ENCODE results near the gene ZNF672.
"Not testable (repeated sequence)": the region's sequence is repeated elsewhere in the genome, so short reads cannot be mapped to it uniquely, and the experiment has no call there.

The ZNF672 gene

DNA sequence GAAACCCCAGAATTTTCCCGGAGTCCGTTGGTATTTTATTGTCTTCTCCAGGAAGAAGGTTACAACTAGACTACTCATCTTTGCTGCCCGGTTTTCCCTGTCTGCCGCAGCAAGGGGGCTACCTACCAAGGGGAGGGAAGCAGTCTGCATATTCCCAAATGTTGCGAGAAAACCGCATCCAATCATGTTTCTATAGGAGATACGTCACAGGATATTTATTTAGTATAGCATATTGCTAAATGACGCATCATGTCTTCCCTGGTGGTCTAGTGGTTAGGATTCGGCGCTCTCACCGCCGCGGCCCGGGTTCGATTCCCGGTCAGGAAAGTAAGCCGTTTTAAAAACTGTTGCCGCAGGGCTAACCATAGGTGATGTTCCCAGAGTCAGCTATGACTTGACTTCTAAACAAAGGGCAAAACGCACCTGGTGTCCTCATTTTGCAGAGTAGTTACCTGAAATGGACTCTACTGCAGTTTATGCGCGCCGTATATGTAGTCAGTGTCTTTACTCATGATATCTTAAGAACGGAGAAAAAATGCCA lies 36.0 kb downstream of the ZNF672 start:
- H3K9ac ChIP-seq (ENCODE audit: low read depth, low read length): peak overlapping the region; percentile 35; the same call in 1 of the 2 replicates
- H3K27ac ChIP-seq (ENCODE audit: low read depth, low read length): peak overlapping the region; percentile 65; the same call in 1 of the 2 replicates

GRCh38 chr1:248881261-248881660 lies 43.2 kb downstream of the ZNF672 start:
- peaks cover 9% of the 10 kb centered on the region; the same call in 1 of the 2 replicates for H3K4me1 ChIP-seq (ENCODE audit: insufficient read depth, low read length)
- no peaks in the 10 kb centered on the region for H3K36me3 ChIP-seq (ENCODE audit: insufficient read depth, low read length)
- 94% methylated on average over 1 of the region's 1 CpG for WGBS
- no peak overlapping the region for H3K4me3 ChIP-seq (ENCODE audit: low read length)
- no peak overlapping the region for H3K9ac ChIP-seq (ENCODE audit: low read depth, low read length)
- no peak overlapping the region for H3K27ac ChIP-seq (ENCODE audit: low read depth, low read length)
- no peaks in the 10 kb centered on the region; the same call in 1 of the 2 replicates for H3K27me3 ChIP-seq (ENCODE audit: insufficient read depth, low read length)
- H3K9me3 ChIP-seq (ENCODE audit: insufficient read depth, low read depth, low read length): no peaks in the 10 kb centered on the region

More for the DNA sequence above, 36.0 kb downstream of the ZNF672 start:
- Histone ChIP-seq H3K4me3 (ENCODE audit: low read length) (peak overlapping the region; percentile 84), H3K4me1 (ENCODE audit: insufficient read depth, low read length) (0 out of 2 replicates have a peak, but pooled peaks cover 3% of the 10 kb centered on the region), H3K9me3 (ENCODE audit: insufficient read depth, low read depth, low read length) (no peaks in the 10 kb centered on the region), H3K27me3 (ENCODE audit: insufficient read depth, low read length) (no peaks in the 10 kb centered on the region; the same call in 1 of the 2 replicates), H3K36me3 (ENCODE audit: insufficient read depth, low read length) (no peaks in the 10 kb centered on the region)
- WGBS: 6% methylated on average over 21 of the region's 23 CpGs

GRCh38 chr1:248882427-248882826 lies 44.4 kb downstream of the ZNF672 start:
- H3K4me3 ChIP-seq (ENCODE audit: low read length); H3K9me3 ChIP-seq (ENCODE audit: insufficient read depth, low read depth, low read length); H3K36me3 ChIP-seq (ENCODE audit: insufficient read depth, low read length); H3K27me3 ChIP-seq (ENCODE audit: insufficient read depth, low read length); H3K27ac ChIP-seq (ENCODE audit: low read depth, low read length); H3K9ac ChIP-seq (ENCODE audit: low read depth, low read length): not testable (repeated sequence)
- WGBS: 94% methylated on average over 6 of the region's 7 CpGs
- H3K4me1 ChIP-seq (ENCODE audit: insufficient read depth, low read length): peaks cover 18% of the 10 kb centered on the region; the same call in 1 of the 2 replicates

GRCh38 chr1:248884632-248885295 lies 46.7 kb downstream of the ZNF672 start:
- Histone ChIP-seq H3K9me3 (ENCODE audit: insufficient read depth, low read depth, low read length) (no peaks in the 10 kb centered on the region), H3K27me3 (ENCODE audit: insufficient read depth, low read length) (no peaks in the 10 kb centered on the region), H3K4me3 (ENCODE audit: low read length) (no peak overlapping the region), H3K36me3 (ENCODE audit: insufficient read depth, low read length) (no peaks in the 10 kb centered on the region), H3K27ac (ENCODE audit: low read depth, low read length) (no peak overlapping the region), H3K4me1 (ENCODE audit: insufficient read depth, low read length) (peaks cover 18% of the 10 kb centered on the region; the same call in 1 of the 2 replicates), H3K9ac (ENCODE audit: low read depth, low read length) (no peak overlapping the region)
- 57% methylated on average over 1 of the region's 1 CpG for WGBS

- peaks cover 18% of the 10 kb centered on the region; the same call in 1 of the 2 replicates for H3K4me1 ChIP-seq (ENCODE audit: insufficient read depth, low read length)
- no peaks in the 10 kb centered on the region for H3K9me3 ChIP-seq (ENCODE audit: insufficient read depth, low read depth, low read length)
- WGBS: 64% methylated on average over 1 of the region's 1 CpG
Observed at GRCh38 chr1:248885646-248886045, 47.6 kb downstream of the ZNF672 start.

DNA sequence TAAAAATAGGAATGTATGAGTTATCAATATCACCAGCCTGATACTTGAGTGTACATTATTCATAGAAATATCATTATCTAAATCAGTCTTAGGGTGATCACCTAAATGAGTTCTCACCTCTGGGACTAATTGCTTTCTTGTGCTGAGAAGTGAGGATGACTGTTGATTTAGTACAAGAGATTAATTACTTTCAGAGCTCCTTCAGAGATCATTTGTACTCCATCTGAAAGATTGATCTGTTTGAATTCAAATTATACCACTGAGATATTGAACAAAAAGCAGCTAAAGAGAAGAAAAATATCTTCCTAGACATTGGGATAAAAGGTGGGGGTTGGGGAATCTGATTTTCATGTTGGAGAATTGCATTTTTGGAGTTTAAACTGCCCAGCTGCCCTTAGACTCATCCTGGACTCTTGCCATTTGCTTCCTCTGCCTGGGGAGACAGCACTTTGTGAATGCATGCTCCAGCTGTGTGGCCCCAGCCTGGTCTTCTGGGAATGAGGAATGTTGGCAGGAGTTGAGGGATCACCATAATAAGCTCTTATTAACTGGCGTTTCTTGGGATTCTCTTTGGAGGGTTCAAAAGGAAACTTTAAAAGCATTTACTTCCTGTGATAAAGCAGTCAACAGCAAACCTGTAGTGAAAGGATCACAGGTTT lies 48.3 kb downstream of the ZNF672 start:
- Histone ChIP-seq H3K9me3 (ENCODE audit: insufficient read depth, low read depth, low read length) (no peaks in the 10 kb centered on the region), H3K36me3 (ENCODE audit: insufficient read depth, low read length) (no peaks in the 10 kb centered on the region), H3K27me3 (ENCODE audit: insufficient read depth, low read length) (no peaks in the 10 kb centered on the region), H3K4me1 (ENCODE audit: insufficient read depth, low read length) (peaks cover 18% of the 10 kb centered on the region; the same call in 1 of the 2 replicates), H3K9ac (ENCODE audit: low read depth, low read length) (no peak overlapping the region), H3K27ac (ENCODE audit: low read depth, low read length) (no peak overlapping the region), H3K4me3 (ENCODE audit: low read length) (no peak overlapping the region)
- 63% methylated on average over 1 of the region's 1 CpG for WGBS

More at GRCh38 chr1:248885646-248886045, 47.6 kb downstream of the ZNF672 start:
- H3K4me3 ChIP-seq (ENCODE audit: low read length): no peak overlapping the region
- no peaks in the 10 kb centered on the region for H3K27me3 ChIP-seq (ENCODE audit: insufficient read depth, low read length)
- no peak overlapping the region for H3K9ac ChIP-seq (ENCODE audit: low read depth, low read length)
- no peak overlapping the region for H3K27ac ChIP-seq (ENCODE audit: low read depth, low read length)
- H3K36me3 ChIP-seq (ENCODE audit: insufficient read depth, low read length): no peaks in the 10 kb centered on the region

DNA sequence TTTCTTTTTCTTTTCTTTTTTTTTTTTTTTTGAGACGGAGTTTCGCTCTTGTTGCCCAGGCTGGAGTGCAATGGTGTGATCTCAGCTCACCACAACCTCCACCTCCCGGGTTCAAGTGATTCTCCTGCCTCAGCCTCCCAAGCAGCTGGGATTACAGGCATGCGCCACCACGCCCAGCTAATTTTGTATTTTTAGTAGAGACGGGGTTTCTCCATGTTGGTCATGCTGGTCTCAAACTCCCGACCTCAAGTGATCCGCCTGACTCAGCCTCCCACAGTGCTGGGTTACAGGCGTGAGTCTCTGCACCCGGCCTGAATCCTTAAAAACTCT lies 51.9 kb downstream of the ZNF672 start:
- WGBS: 90% methylated on average over 7 of the region's 10 CpGs
- not testable (repeated sequence) for H3K9me3 ChIP-seq (ENCODE audit: insufficient read depth, low read depth, low read length); H3K27ac ChIP-seq (ENCODE audit: low read depth, low read length); H3K36me3 ChIP-seq (ENCODE audit: insufficient read depth, low read length); H3K27me3 ChIP-seq (ENCODE audit: insufficient read depth, low read length); H3K4me3 ChIP-seq (ENCODE audit: low read length); H3K9ac ChIP-seq (ENCODE audit: low read depth, low read length)
- H3K4me1 ChIP-seq (ENCODE audit: insufficient read depth, low read length): peaks cover 18% of the 10 kb centered on the region; the same call in 1 of the 2 replicates

- H3K4me3 ChIP-seq (ENCODE audit: low read length): no peak overlapping the region
- no peak overlapping the region for H3K27ac ChIP-seq (ENCODE audit: low read depth, low read length)
- no peaks in the 10 kb centered on the region for H3K36me3 ChIP-seq (ENCODE audit: insufficient read depth, low read length)
- no peaks in the 10 kb centered on the region for H3K27me3 ChIP-seq (ENCODE audit: insufficient read depth, low read length)
- no peaks in the 10 kb centered on the region for H3K9me3 ChIP-seq (ENCODE audit: insufficient read depth, low read depth, low read length)
- H3K9ac ChIP-seq (ENCODE audit: low read depth, low read length): no peak overlapping the region
- H3K4me1 ChIP-seq (ENCODE audit: insufficient read depth, low read length): peaks cover 14% of the 10 kb centered on the region; the same call in 1 of the 2 replicates
- WGBS: 90% methylated on average over 9 of the region's 9 CpGs
Observed at GRCh38 chr1:248890549-248891498, 52.8 kb downstream of the ZNF672 start.

- peaks cover 8% of the 10 kb centered on the region; the same call in 1 of the 2 replicates for H3K4me1 ChIP-seq (ENCODE audit: insufficient read depth, low read length)
- no peak overlapping the region for H3K9ac ChIP-seq (ENCODE audit: low read depth, low read length)
- no peak overlapping the region for H3K27ac ChIP-seq (ENCODE audit: low read depth, low read length)
- H3K9me3 ChIP-seq (ENCODE audit: insufficient read depth, low read depth, low read length): no peaks in the 10 kb centered on the region
- H3K27me3 ChIP-seq (ENCODE audit: insufficient read depth, low read length): no peaks in the 10 kb centered on the region
- no peak overlapping the region for H3K4me3 ChIP-seq (ENCODE audit: low read length)
- H3K36me3 ChIP-seq (ENCODE audit: insufficient read depth, low read length): no peaks in the 10 kb centered on the region
- 93% methylated on average over 2 of the region's 2 CpGs for WGBS
Observed at GRCh38 chr1:248891758-248892157, 53.7 kb downstream of the ZNF672 start.

GRCh38 chr1:248892590-248892989 lies 54.6 kb downstream of the ZNF672 start:
- Histone ChIP-seq H3K27me3 (ENCODE audit: insufficient read depth, low read length) (no peaks in the 10 kb centered on the region), H3K9ac (ENCODE audit: low read depth, low read length) (no peak overlapping the region), H3K36me3 (ENCODE audit: insufficient read depth, low read length) (no peaks in the 10 kb centered on the region), H3K27ac (ENCODE audit: low read depth, low read length) (no peak overlapping the region), H3K9me3 (ENCODE audit: insufficient read depth, low read depth, low read length) (no peaks in the 10 kb centered on the region), H3K4me1 (ENCODE audit: insufficient read depth, low read length) (0 out of 2 replicates have a peak, but pooled peaks cover 12% of the 10 kb centered on the region), H3K4me3 (ENCODE audit: low read length) (no peak overlapping the region)
- 83% methylated on average over 1 of the region's 1 CpG for WGBS
